Endodermal cell (in vitro differentiated cells): ENCODE results near the gene MMP15. TPM values are rescaled to one million over a fixed set of nuclear protein-coding genes. Genes with fewer than 3 reads are reported as not detected.

Experiments
- DNase-seq: peaks from one replicate; pipeline ENCODE4 v3.0.0-alpha.2; 2017
- H3K27ac ChIP-seq: 2 replicates; pipeline ENCODE4 v1.5.1; 2013; ENCODE audit warnings: mild to moderate bottlenecking, low read depth, low read length, moderate library complexity
- H3K27me3 ChIP-seq: 2 replicates; pipeline ENCODE4 v1.6.1; 2013; ENCODE audit warnings: mild to moderate bottlenecking, low read length, moderate library complexity; ENCODE audit not compliant: insufficient read depth, control insufficient read depth, poor library complexity, severe bottlenecking
- H3K36me3 ChIP-seq: 2 replicates; pipeline ENCODE4 v1.7.0; 2013; ENCODE audit warnings: mild to moderate bottlenecking, low read length, moderate library complexity; ENCODE audit not compliant: control insufficient read depth, insufficient read depth
- H3K4me1 ChIP-seq: one replicate; pipeline ENCODE4 v1.7.0; 2013; ENCODE audit warnings: low read length; ENCODE audit not compliant: control insufficient read depth, insufficient read depth
- H3K4me3 ChIP-seq: 2 replicates; pipeline ENCODE4 v1.5.1; 2013; ENCODE audit warnings: mild to moderate bottlenecking, low read length, moderate library complexity
- H3K9ac ChIP-seq: 2 replicates; pipeline ENCODE4 v1.6.1; 2013; ENCODE audit warnings: mild to moderate bottlenecking, low read length, moderate library complexity; ENCODE audit not compliant: poor library complexity, severe bottlenecking; ENCODE audit errors: extremely low read depth
- H3K9me3 ChIP-seq: 2 replicates; pipeline ENCODE4 v1.6.1; 2013; ENCODE audit warnings: mild to moderate bottlenecking, low read length, moderate library complexity; ENCODE audit not compliant: control insufficient read depth
- H3K27ac Mint-ChIP-seq: 2 replicates; pipeline ENCODE4 v1.8.0; 2020; ENCODE audit warnings: mixed read lengths
- H3K27me3 Mint-ChIP-seq: 2 replicates; pipeline ENCODE4 v1.8.0; 2021; ENCODE audit warnings: mild to moderate bottlenecking, mixed read lengths; ENCODE audit not compliant: insufficient read depth
- H3K36me3 Mint-ChIP-seq: 2 replicates; pipeline ENCODE4 v1.8.0; 2020; ENCODE audit warnings: low read depth, mixed read lengths
- H3K4me1 Mint-ChIP-seq: 2 replicates; pipeline ENCODE4 v1.8.0; 2020; ENCODE audit warnings: mixed read lengths
- H3K4me3 Mint-ChIP-seq: 2 replicates; pipeline ENCODE4 v1.8.0; 2020; ENCODE audit warnings: mild to moderate bottlenecking, moderate library complexity, mixed read lengths
- H3K9me3 Mint-ChIP-seq: 2 replicates; pipeline ENCODE4 v1.8.0; 2020; ENCODE audit warnings: mild to moderate bottlenecking, mixed read lengths
- WGBS, 2 experiments: methylation state at CpG; one replicate each; pipeline versions ENCODE4 v1.1.5 to v1.1.7; 2013; ENCODE audit warnings: missing lambda C conversion rate in 2 of 2, mixed read lengths in 1 of 2; ENCODE audit not compliant: insufficient coverage in 1 of 2, insufficient read length in 1 of 2; 5-methylcytosine and 5-hydroxymethylcytosine counted together
- total RNA-seq, 2 donors: library from RNA; stranded (reverse); fragmentation: NEBNext Ultra II Directional in 1 of 2; extraction: Animal tissue kit (Norgen Biotek cat#: 25700) in 1 of 2; gene quantifications; 2 replicates in 1 of 2; 3 replicates in 1 of 2; pipeline ENCODE4 v1.2.1, GENCODE V29; 2021
- TF ChIP-seq, protein P1 (sequence below): fragments of 200-600 bp; sonication (generic); conservative IDR thresholded peaks from 2 replicates; pipeline ENCODE4 v1.5.0; 2021; ENCODE audit warnings: antibody characterized with exemption, mild to moderate bottlenecking

The MMP15 gene
- total RNA-seq, 2 donors from 2014 or later: 99.8 to 105 TPM

DNA sequence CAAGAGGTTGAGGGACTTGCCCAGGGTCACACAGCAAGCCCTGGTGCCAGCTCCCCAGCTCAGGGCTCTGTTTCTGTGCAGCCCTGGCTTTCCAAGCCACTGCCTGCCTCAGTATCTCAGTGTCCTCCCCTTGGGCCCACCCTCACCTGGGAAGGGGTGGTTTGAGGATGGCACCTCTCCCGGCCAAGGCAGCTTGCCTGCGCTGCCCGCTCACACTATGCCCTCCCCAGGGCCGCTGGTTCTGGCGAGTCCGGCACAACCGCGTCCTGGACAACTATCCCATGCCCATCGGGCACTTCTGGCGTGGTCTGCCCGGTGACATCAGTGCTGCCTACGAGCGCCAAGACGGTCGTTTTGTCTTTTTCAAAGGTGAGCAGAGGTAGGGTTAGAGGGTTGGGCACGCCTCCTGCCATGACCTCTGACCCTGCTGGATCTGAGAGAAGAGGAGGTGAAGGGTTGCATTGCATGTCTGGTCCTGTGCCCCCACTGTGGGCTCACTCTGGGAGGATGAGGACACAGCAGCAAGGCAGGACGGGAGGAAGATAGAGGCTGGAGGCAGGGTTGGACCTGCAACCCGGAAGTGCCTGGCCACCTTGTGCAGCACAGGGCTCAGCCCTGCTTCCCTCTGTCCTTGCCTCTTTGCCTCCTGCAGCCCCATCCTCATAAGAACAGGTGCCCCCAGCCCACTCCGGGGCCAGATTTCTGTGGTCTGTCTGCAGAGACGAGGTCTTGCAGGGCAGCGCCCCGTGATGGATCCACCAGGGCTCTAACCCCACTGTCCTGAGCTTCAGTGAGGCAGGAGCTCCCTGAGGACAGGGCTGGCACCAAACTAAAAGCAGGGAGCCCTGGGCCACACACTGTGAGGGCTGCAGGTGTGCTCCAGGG lies 16.7 kb downstream of the MMP15 start:
- no peak for DNase-seq

DNA sequence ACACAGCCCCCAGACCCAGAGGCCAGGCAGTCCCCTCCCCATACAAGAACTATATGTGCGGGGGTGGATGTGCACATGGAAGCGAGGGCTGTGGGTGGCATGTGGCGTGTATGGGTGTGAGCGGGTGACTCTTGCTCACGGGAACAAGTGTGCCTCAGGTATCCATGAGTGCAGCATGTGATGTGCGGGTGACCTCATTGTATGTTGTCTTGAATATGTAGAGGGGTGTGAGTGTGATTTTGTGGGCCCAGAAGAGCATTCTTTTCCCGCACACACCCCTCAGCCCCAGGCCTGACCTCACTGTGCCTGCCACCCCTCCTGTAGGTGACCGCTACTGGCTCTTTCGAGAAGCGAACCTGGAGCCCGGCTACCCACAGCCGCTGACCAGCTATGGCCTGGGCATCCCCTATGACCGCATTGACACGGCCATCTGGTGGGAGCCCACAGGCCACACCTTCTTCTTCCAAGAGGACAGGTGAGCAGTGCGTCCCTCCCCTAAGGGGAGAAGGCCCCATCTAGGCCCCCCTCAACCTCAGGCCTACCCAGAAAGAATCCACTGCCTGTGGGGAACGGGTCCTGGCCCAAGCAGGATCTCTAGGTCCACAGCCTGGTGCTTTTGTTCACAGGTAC lies 17.4 kb downstream of the MMP15 start:
- TF ChIP-seq, protein P1, sequence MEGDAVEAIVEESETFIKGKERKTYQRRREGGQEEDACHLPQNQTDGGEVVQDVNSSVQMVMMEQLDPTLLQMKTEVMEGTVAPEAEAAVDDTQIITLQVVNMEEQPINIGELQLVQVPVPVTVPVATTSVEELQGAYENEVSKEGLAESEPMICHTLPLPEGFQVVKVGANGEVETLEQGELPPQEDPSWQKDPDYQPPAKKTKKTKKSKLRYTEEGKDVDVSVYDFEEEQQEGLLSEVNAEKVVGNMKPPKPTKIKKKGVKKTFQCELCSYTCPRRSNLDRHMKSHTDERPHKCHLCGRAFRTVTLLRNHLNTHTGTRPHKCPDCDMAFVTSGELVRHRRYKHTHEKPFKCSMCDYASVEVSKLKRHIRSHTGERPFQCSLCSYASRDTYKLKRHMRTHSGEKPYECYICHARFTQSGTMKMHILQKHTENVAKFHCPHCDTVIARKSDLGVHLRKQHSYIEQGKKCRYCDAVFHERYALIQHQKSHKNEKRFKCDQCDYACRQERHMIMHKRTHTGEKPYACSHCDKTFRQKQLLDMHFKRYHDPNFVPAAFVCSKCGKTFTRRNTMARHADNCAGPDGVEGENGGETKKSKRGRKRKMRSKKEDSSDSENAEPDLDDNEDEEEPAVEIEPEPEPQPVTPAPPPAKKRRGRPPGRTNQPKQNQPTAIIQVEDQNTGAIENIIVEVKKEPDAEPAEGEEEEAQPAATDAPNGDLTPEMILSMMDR: no peak
- Histone ChIP-seq H3K27ac (no peak overlapping the region), H3K27me3 (no peaks in the 10 kb centered on the region), H3K9me3 (no peaks in the 10 kb centered on the region), H3K36me3 (peaks cover 54% of the 10 kb centered on the region), H3K4me1 (peaks cover 5% of the 10 kb centered on the region), H3K9ac (no peak overlapping the region), H3K4me3 (no peak overlapping the region)
- Mint-ChIP-seq H3K4me1 (peaks cover 9% of the 10 kb centered on the region), H3K27ac (no peak overlapping the region), H3K36me3 (peaks cover 52% of the 10 kb centered on the region), H3K9me3 (no peaks in the 10 kb centered on the region), H3K27me3 (no peaks in the 10 kb centered on the region), H3K4me3 (no peak overlapping the region)
- DNase-seq: no peak
- 93 to 95% methylated on average over 12 to 16 of the region's 16 CpGs for WGBS, 2 experiments

More for the DNA sequence above, 16.7 kb downstream of the MMP15 start:
- H3K27ac Mint-ChIP-seq: no peak overlapping the region
- no peak overlapping the region for H3K4me3 Mint-ChIP-seq
- peaks cover 60% of the 10 kb centered on the region for H3K36me3 Mint-ChIP-seq
- no peak overlapping the region for H3K9ac ChIP-seq
- H3K36me3 ChIP-seq: peaks cover 61% of the 10 kb centered on the region
- 94 to 97% methylated on average over 9 to 22 of the region's 22 CpGs for WGBS, 2 experiments
- H3K4me1 ChIP-seq: no peaks in the 10 kb centered on the region
- H3K27me3 ChIP-seq: no peaks in the 10 kb centered on the region
- no peaks in the 10 kb centered on the region for H3K27me3 Mint-ChIP-seq
- no peak overlapping the region for H3K4me3 ChIP-seq
- no peaks in the 10 kb centered on the region for H3K9me3 ChIP-seq
- no peak overlapping the region for H3K27ac ChIP-seq
- no peaks in the 10 kb centered on the region for H3K9me3 Mint-ChIP-seq
- peaks cover 5% of the 10 kb centered on the region for H3K4me1 Mint-ChIP-seq
- TF ChIP-seq, protein P1: no peak

DNA sequence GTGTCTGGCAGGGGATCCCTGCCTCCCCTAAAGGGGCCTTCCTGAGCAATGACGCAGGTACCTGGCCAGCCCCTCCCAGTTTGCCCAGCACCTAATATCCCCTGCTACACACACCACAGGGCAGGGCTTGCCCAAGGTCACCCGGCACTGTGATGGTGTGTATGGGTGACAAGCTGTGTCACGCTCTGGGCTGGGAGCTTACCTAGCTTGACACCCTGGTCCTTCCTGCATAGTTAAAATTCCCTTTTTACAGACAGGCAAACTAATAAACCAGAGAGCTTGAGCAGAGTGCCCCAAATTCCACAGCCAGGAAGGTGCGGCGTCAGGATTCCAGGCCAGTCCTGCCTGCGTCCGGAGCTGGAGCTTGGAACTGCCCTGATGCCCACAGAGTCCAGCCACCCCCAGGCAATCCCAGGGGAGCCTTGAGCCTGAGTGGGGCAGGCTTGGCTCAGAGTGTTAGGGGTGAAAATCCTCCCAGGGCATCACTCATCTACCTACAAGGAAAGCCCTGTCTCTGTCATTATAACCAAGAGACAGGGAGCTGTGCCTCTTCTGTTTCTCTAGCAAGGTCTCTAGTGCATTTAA lies 18.1 kb downstream of the MMP15 start:
- peaks cover 5% of the 10 kb centered on the region for H3K4me1 ChIP-seq
- peaks cover 49% of the 10 kb centered on the region for H3K36me3 ChIP-seq
- TF ChIP-seq, protein P1: no peak
- H3K27me3 ChIP-seq: no peaks in the 10 kb centered on the region
- no peaks in the 10 kb centered on the region for H3K9me3 Mint-ChIP-seq
- DNase-seq: peak; percentile 29
- no peak overlapping the region for H3K9ac ChIP-seq
- no peak overlapping the region for H3K4me3 Mint-ChIP-seq
- peaks cover 9% of the 10 kb centered on the region for H3K4me1 Mint-ChIP-seq
- no peaks in the 10 kb centered on the region for H3K9me3 ChIP-seq
- no peaks in the 10 kb centered on the region for H3K27me3 Mint-ChIP-seq
- H3K27ac ChIP-seq: no peak overlapping the region
- 89 to 99% methylated on average over 4 to 7 of the region's 7 CpGs for WGBS, 2 experiments
- no peak overlapping the region for H3K4me3 ChIP-seq
- H3K36me3 Mint-ChIP-seq: peaks cover 46% of the 10 kb centered on the region
- H3K27ac Mint-ChIP-seq: peak overlapping the region; percentile 44
